SU-DHL-6 (cell line): ENCODE data around the gene KLHL12.

Source experiments
- CTCF ChIP-seq: fragments of 200-600 bp; sonication (generic); IDR thresholded peaks from one replicate; pipeline ENCODE4 v1.5.1; 2017; ENCODE audit warnings: antibody characterized with exemption, mild to moderate bottlenecking, low read length, moderate library complexity; ENCODE audit not compliant: insufficient read depth, poor library complexity, severe bottlenecking
- EZH2phosphoT487 ChIP-seq: fragments of 200-600 bp; sonication (generic), shearing (Covaris generic); conservative IDR thresholded peaks from 2 replicates; pipeline ENCODE4 v1.6.1; 2018; ENCODE audit warnings: mild to moderate bottlenecking, antibody characterized with exemption, low read length, moderate library complexity, mixed read lengths

- TF ChIP-seq CTCF (no peak), EZH2phosphoT487 (no peak)
Measured at GRCh38 chr1:202923533-202923932, 3.5 kb downstream of the KLHL12 start.
